Activated CD4-positive, CD25-positive, alpha-beta regulatory T cell (primary cell): ENCODE measurements around the gene PLCB1.

Experiments used
- DNase-seq, 4 experiments: peaks; one replicate each; lab custom pipeline; 2025; lab: John Stamatoyannopoulos, UW

The PLCB1 gene

GRCh38 chr20:8720089-8720488 lies 588.0 kb downstream of the PLCB1 start:
- DNase-seq, result no peak

GRCh38 chr20:8721098-8721497 lies 589.0 kb downstream of the PLCB1 start:
- no peak for DNase-seq

- no peak for DNase-seq
These were observed 590.3 kb downstream of the PLCB1 start for GRCh38 chr20:8722277-8722928.

- DNase-seq, result no peak
These were observed 591.2 kb downstream of the PLCB1 start for GRCh38 chr20:8723296-8723695.

- DNase-seq, result no peak
These were observed 592.8 kb downstream of the PLCB1 start for GRCh38 chr20:8724884-8725283.

- no peak for DNase-seq
These were observed 594.4 kb downstream of the PLCB1 start for GRCh38 chr20:8726460-8726859.

GRCh38 chr20:8735014-8735413 lies 602.9 kb downstream of the PLCB1 start:
- no peak for DNase-seq

- no peak for DNase-seq
These were observed 603.6 kb downstream of the PLCB1 start for GRCh38 chr20:8735674-8736073.

- no peak for DNase-seq
These were observed 608.2 kb downstream of the PLCB1 start for GRCh38 chr20:8740265-8740664.

- no peak for DNase-seq
These were observed 612.3 kb downstream of the PLCB1 start for GRCh38 chr20:8744228-8744844.

GRCh38 chr20:8749101-8749500 lies 617.0 kb downstream of the PLCB1 start:
- no peak for DNase-seq

GRCh38 chr20:8749986-8750385 lies 617.9 kb downstream of the PLCB1 start:
- no peak for DNase-seq

GRCh38 chr20:8755340-8756118 lies 623.5 kb downstream of the PLCB1 start:
- DNase-seq, result no peak

GRCh38 chr20:8756410-8756809 lies 624.3 kb downstream of the PLCB1 start:
- DNase-seq, result no peak

- DNase-seq, result no peak
These were observed 625.1 kb downstream of the PLCB1 start for GRCh38 chr20:8757146-8757545.

GRCh38 chr20:8764344-8764962 lies 632.4 kb downstream of the PLCB1 start:
- no peak for DNase-seq

GRCh38 chr20:8766868-8767390 lies 634.9 kb downstream of the PLCB1 start:
- no peak for DNase-seq

- DNase-seq, result no peak
These were observed 642.3 kb downstream of the PLCB1 start for GRCh38 chr20:8774412-8774811.

- no peak for DNase-seq
These were observed 645.8 kb downstream of the PLCB1 start for GRCh38 chr20:8777911-8778310.

GRCh38 chr20:8778387-8778786 lies 646.3 kb downstream of the PLCB1 start:
- DNase-seq, result no peak

GRCh38 chr20:8780915-8781314 lies 648.8 kb downstream of the PLCB1 start:
- DNase-seq, result no peak

- DNase-seq, result no peak
These were observed 650.7 kb downstream of the PLCB1 start for GRCh38 chr20:8782804-8783203.

GRCh38 chr20:8783734-8784133 lies 651.7 kb downstream of the PLCB1 start:
- DNase-seq, result no peak
